Amygdala (tissue), 56 donors: ENCODE data around the gene MAGI3.
"Not testable (repeated sequence)": the region's sequence is repeated elsewhere in the genome, so short reads cannot be mapped to it uniquely, and the experiment has no call there.

Source experiments
- DNase-seq, 56 donors: peaks; one replicate each; lab custom pipeline; 2025; lab: John Stamatoyannopoulos, UW

Gene MAGI3

DNA sequence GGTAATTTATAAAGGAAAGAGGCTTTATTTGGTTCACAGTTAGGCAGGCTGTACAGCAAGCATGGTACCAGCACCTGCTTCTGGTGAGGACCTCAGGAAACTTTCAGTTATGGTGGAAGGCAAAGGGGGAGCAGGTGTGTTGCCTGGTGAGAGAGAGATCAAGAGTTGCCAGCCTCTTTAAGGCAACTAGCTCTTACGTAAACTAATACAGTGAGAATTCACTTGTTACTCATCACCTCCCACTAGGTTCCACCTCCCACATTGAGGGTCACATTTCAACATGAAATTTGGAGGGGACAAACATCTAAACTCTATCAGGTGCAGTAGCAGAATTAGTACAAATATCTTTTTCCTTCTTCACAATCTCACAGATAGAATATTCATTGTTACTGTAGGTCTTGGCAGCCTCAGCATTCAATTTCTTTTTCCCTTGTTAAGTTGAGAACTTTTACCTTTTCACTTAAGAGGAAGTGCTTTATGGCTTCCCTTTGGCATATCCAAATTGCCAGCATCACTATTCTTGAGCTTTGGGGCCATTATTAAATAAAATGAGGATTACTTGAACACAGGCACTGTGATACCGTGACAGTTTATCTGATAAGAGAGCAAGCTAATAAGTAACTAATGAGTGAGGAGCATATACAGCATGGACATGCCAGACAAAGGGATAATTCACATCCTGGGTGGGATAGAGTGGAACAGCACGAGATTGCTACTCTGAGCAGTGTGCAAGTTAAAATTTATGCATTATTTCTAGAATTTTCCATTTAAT lies 48.4 kb downstream of the MAGI3 start:
- DNase-seq = no peak

DNA sequence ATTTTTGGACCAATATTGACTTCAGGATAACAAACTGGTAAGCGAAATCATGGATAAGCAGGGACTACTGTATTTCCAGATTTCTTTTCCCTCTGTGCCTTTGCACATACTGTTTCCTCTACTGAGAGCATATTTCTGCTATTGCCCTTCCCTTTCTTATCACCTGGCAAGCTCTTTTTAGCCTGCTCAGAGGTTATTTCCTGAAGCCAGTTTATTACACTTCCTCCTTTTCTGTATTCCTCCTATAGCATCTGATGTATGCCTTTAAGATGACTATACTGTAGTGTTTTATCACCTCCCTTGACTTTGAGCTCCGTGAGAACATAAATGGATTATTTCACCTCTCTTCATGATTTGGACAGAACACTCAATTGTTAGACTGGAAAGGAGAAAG lies 49.0 kb downstream of the MAGI3 start:
- DNase-seq = no peak

DNA sequence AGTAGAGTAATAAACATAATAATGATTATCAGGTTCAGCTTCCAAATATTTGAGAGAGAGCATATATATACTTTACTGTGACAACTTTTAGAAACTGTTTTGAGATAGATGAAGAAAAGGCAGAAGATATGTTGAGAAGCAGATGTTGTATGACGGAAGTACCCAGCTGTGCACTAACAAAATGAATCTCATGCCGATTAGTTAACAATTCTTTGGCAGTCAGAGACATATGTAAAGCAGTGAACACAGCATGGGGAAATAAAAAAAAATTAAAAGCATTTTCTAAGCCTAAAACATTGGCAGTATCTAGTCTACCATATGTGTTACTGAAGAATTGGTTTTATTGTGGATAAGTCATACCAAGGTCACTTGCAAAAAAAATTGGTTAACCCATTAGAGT lies 51.8 kb downstream of the MAGI3 start:
- no peak for DNase-seq

DNA sequence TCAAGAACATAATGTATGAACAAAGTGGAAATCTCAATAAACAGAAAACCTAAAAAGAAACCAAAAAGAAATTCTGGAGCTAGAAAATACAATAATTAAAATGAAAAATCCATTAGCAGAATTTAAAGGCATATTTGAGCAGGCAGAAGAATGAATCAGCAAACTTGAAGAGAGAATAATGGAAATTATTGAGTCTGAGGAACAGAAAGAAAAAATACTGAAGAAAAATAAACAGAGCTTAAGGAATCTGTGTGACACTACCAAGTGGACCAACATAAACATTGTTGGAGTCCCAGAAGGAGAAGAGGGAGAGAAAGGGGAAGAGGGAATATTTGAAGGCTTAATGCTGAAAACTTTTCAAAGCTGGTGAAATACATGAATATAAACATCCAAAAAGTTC lies 54.5 kb downstream of the MAGI3 start:
- no peak for DNase-seq

DNA sequence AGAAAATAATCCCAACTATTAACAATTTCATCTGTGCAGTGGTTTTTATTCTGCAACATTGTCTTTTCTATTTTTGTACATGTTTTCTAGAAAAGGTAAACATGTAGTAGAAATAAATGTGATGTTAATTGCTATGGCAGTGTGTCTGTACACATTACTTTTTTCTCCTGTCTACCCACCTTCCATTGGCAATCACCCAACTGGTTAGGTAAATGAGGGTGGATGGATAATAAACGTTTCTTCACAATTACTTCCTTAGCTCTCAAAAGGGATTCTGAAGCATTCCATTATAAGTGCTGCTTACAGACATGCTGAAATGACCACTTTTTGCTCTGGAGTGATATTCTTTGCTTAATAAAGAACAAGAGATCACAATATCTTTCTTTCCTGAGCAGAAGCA lies 61.4 kb downstream of the MAGI3 start:
- DNase-seq = no peak

DNA sequence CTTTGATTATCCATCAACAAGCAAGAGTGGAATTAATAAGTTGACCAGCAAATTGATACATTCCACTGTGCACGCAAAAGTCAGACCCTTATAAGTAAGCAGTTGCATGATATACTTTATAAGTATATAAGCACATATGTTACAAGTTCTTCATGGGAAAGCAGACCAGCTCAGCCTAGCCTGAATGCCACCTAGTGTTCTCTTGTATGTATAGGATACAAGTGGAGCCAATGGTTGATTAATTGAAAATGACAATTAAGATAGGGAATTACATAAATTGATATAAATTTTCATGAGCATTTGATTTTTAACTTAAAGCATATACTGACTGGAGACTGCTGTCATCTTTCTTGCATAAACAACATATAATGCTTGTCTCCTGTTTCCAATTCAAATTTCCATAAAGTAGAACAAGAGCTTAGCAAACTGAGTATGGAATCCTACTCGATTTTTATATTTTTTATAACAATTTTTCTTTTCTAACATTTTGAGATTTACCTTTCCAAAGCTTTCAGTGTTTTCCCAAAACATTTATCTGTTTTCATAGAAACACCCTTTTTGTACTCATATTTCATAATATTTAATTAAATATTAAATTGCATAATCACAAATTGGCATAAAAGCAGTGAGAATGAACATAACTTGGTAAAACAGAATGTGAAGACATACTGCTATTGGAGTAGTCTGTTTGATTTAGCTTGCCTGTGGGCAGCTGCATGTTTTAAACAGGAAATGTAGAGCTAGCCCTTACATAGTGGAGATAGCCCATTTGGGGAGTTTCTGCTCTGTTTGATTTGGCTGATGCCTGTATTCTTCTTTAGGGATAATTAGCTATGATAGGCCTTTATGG lies 62.8 kb downstream of the MAGI3 start:
- DNase-seq = peak in 1 of 56 donors; percentile 0

DNA sequence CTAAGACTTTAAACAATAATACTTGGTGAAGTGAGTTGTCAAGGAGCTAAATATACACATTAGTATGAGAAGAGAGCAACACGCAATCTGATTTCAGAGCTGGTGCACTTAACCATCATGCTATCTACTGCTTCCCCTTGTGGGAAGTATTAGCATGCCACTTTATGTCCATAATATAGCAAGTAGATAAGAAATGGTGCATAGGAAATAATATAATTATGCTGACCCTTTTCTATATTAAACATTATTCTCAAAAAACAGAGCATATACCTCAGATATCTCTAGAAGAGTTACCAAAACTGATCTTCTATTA lies 63.4 kb downstream of the MAGI3 start:
- DNase-seq = no peak

DNA sequence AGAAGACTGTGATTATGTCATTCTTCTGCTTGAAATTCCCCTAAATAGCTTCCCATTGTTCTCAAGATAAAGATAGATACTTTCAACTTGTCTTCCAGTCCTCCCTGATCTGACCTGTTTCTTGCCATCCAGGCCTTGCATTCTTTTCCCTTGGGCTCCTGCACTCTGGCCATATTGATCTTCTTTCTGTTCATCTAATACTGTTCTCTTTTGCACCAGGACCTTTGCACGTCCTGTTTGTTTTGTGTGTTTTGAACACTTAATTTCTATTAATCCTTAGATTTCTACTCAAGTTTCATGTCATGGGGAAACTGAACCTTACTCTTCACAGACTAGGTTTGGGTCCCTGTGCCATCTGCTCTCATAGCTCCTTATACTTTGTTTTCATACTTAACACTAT lies 65.1 kb downstream of the MAGI3 start:
- no peak for DNase-seq

DNA sequence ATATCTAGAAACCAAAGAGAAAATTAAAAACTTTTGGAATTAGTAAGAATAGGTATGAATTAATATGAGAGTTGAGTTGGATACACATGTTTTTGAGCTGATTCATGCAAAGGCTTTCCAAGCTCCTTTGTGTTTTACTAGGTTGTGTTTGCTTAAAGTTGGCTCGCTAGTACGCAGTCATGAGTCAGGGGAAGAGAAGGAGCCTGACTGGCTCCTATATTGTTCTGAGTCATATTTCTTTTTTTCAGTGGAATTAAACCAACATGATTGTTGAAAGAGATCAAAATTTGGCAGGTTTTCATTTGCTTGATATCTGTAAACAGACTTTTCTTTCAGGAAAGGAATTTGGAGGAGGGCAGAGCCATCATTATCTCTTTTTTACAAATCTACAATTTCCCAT lies 66.7 kb downstream of the MAGI3 start:
- peak in 1 of 56 donors; percentile 2 for DNase-seq

DNA sequence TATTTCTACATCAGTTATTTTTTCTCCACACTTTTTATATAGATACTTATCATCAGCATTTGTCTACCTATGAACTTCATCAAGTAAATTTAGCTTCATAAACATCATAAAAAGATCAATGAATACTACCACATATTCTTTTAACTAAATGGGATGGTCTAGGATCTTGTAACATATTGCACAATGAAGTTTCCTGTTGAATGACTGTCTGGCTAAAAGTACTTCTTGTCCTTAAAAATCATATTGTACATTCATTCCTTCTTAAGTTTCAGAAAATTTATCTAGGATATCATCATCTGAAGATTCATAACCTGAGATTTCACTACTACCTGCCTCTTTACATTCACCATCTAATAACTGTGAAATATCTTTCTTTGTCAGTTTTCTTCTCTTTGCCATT lies 69.0 kb downstream of the MAGI3 start:
- no peak for DNase-seq

DNA sequence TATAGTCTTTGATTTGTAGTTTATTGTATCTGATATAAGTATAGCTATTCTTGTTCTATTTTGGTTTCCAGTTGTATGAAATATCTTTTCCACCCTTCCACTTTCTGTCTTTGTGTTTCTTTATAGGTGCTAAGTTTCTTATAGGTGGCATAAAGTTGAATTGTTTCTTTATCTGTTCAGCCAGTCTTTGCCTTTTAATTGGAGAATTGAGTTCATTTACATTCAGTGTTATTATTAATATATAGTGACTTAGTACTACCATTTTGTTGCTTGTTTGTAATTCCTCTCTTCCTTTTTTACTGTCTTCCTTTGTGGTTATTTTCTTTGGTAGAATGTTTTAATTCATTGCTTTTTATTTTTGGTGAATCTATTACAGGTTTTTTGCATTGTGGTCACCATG lies 77.7 kb downstream of the MAGI3 start:
- no peak for DNase-seq

DNA sequence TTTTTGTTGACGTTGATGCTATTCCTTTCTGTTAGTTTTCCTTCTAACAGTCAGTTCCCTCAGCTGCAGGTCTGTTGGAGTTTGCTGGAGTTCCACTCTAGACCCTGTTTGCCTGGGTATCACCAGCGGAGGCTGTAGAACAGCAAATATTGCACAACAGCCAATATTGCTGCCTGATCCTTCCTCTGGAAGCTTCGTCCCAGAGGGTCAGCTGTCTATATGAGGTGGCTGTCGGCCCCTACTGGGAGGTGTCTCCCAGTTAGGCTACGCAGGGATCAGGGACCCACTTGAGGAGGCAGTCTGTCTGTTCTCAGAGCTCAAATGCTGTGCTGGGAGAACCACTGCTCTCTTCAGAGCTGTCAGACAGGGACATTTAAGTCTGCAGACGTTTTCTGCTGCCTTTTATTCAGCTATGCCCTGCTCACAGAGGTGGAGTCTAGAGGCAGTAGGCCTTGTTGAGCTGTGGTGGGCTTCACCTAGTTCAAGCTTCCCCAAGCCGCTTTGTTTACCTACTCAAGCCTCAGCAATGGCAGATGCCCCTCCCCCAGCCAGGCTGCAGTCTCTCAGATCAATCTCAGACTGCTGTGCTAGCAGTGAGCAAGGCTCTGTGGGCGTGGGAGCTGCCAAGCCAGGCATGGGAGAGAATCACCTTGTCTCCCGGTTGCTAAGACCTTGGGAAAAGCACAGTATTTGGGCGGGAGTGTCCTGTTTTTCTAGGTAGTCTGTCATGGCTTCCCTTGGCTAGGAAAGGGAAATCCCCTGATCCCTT lies 88.3 kb downstream of the MAGI3 start:
- DNase-seq = not testable (repeated sequence)

DNA sequence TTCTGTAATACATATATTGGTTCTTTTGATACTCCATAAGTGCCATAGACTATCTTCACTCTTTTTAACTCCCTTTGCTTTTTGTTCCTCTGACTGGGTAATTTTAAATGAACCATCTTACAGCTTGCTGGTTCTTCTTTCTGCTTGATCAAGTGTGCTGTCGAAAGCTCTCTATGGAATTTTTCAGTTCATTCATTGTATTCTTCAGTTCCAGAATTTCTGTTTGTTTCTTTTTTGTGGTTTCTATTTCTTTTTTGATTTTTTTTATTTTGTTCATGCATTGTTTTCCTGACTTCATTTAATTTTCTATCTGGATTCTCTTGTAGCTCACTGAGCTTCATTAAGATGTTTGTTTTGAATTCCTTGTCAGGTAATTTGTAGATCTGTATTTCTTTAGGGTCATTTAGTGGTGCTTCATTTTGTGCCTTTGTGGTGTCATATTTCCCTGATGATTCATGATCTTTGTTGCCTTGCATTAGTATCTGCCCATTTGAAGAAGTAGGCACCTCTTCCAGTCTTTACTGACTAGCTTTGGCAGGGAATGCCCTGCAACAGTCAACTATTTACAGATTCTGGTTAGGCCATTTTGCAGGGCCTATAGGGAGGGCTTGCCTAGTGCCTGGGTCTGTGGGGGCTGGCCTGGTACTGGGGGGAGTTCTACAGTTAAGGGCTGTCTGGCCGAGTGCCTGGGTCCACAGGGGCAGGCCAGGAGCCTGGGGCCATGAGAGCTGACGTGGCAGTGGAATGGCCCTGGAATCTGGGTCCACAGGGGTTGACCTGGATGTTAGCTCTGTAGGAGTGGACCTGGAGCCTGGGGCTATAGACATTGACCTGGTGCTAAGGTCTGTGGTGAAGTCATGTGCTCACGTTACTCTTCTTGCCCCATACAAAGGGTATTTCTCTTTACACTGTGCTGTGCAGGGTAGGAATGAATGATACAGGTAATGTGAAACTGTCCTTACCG lies 89.7 kb downstream of the MAGI3 start:
- no peak for DNase-seq

DNA sequence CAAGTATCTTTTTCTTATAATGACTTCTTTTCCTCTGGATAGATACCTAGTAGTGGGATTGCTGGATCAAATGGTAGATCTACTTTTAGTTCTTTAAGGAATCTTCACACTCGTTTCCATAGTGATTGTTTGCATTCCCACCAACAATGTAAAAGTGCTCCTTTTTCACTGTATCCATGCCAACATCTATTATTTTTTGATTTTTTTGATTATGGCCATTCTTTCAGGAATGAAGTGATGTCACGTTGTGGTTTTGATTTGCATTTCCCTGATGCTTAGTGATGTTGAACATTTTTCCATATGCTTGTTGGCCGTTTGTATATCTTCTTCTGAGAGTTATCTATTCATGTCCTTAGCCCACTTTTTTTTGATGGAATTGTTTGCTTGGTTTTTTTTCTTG lies 94.8 kb downstream of the MAGI3 start:
- DNase-seq = not testable (repeated sequence)

DNA sequence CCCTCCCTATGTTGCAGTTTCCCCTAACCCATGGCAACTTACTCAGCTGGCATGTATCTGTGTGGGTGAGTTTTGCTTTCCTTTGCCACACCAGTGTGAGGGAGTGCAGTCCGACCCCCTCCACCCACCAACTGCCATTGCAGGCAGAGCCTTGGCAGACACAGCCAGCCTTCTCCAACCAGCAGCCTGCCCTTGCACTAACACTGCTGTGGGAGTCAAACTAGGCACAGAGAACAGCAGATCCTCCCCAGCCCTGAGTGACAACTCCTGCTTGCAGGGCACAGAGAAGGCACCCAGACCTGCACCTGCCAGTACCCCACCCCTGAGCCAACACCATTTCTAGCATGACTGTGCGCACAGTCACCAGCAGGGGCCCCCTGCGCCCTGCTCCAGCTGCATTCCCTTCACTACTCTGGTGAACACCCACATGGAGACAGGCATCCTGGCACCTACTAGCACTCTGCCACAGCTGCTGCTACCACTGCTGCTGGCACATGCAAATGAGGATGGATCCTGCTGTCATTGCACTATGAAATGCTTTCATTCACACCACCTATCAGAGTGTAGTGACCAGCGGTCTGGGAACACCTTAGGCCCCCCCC lies 98.4 kb downstream of the MAGI3 start:
- DNase-seq = no peak

DNA sequence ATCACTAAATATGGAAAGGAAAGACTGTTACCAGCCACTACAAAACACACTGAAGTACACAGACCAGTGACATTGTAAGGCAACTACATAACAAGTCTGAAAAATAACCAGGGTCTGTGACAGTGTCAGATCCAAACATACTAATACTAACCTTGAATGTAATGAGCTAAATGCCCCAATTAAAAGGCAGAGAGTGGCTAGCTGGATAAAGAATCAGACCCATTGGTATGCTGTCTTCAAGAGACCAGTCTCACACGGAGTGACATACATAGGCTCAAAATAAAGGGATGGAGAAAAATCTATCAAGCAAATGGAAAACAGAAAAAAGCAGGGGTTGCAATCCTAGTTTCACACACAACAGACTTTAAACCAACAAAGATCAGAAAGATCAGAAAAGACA lies 100.1 kb downstream of the MAGI3 start:
- DNase-seq = no peak

DNA sequence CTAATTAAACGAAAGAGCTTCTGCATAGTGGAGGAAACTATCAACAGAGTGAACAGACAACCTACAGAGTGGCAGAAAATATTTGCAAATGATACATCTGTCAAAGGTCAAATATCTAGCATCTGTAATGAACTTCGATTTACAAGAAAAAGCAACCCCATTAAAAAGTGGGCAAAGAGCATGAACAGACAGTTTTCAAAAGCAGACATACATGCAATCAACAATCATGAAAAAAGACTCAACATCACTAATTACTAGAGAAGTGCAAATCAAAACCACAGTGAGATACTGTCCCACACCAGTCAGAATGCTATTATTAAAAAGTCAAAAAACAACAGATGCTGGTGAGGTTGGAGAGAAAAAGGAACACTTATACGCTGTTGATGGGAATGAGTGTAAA lies 103.2 kb downstream of the MAGI3 start:
- DNase-seq = no peak

DNA sequence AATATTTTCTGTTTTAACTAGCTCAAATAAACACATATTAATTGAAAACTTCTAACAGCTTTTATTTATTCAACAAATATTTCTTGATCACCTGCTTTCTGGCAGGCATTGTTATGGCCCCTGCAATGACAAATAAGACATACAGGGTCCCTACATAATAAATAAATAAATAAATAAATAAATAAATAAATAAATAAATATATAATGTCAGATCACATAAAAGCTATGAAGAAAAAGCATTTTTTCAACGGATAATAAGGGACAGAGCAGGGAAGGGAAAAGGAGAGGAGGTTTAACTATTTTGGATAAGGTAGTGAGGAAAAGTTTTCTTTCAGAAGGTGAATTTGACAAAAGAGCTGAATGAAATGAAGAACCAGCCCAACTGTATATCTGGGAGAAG lies 115.0 kb downstream of the MAGI3 start:
- DNase-seq = no peak

DNA sequence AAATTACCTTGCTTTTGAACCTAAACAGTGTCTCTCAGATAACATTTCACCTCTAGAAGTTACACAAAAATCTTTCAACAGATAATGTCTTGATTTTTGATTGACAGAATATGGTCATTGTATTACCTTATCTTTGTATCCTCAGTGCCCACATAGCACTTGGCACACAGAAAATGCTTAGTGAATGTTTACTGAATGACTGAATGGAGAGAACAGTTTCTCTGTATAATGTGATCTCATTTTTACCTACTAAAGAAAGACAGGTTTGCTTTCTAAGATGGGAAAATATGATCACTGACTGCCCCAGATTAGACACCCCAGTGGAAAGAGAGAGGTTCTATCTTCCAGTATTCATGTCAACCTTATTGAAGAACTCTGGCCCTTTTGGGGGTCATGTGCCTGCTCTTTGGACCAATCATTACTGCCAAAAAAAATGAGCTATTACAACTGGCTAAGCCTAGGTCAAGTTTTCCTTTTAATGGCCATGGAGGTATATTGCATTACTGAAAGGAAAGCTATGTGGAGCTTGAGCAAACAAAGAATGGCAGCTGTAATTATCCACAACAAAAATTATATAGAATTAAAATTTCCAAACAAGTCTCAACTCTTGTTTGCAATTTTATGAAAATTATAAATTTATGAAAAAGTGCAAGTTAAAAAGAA lies 117.4 kb downstream of the MAGI3 start:
- no peak for DNase-seq
